ENCODE data around the gene CCDC144A.
"Not testable (repeated sequence)": the region's sequence is repeated elsewhere in the genome, so short reads cannot be mapped to it uniquely, and the experiment has no call there.

Gene CCDC144A, protein sequence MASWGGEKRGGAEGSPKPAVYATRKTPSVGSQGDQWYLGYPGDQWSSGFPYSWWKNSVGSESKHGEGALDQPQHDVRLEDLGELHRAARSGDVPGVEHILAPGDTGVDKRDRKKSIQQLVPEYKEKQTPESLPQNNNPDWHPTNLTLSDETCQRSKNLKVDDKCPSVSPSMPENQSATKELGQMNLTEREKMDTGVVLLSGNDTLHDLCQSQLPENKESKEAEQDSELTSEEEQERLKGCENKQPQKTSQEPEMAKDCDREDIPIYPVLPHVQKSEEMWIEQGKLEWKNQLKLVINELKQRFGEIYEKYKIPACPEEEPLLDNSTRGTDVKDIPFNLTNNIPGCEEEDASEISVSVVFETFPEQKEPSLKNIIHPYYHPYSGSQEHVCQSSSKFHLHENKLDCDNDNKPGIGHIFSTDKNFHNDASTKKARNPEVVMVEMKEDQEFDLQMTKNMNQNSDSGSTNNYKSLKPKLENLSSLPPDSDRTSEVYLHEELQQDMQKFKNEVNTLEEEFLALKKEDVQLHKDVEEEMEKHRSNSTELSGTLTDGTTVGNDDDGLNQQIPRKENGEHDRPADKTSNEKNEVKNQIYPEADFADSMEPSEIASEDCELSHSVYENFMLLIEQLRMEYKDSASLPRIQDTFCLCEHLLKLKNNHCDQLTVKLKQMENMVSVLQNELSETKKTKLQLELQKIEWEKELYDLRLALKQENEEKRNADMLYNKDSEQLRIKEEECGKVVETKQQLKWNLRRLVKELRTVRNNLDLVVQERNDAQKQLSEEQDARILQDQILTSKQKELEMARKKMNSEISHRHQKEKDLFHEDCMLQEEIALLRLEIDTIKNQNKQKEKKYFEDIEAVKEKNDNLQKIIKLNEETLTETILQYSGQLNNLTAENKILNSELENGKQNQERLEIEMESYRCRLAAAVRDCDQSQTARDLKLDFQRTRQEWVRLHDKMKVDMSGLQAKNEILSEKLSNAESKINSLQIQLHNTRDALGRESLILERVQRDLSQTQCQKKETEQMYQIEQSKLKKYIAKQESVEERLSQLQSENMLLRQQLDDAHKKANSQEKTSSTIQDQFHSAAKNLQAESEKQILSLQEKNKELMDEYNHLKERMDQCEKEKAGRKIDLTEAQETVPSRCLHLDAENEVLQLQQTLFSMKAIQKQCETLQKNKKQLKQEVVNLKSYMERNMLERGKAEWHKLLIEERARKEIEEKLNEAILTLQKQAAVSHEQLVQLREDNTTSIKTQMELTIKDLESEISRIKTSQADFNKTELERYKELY (N-terminal part only)

DNA sequence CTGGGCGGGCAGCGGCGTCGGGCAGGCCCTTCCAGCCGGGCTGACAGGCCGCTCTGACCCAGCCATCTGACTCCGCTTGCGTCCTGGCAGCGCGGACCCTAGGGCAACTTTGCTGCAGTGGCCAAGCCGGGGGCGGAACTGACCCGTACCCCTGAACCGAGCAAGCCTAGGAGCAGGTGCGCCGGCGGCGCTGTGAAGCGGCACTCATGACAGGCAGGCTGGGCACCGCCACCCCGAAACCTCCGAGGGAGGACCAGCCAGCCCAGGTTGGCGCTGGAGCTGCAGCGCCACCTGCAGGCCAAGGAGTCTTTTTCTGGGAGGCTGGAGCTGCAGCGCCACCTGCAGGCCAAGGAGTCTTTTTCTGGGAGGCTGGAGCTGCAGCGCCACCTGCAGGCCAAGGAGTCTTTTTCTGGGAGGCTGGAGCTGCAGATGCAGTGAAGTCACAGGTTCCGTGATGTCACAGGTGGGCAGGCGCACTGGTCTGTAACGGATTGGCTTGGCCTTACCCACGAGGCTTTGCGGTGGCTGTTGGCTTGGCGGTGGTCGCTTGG lies at the start of gene CCDC144A:
Gene CCDC144A, plus strand, starts transcription at position 511 of the 551 bp plus-strand sequence. CDS start 160 bp downstream, outside the sequence.
- DNase-seq (ENCODE audit: low read depth) = peak; percentile 21

DNA sequence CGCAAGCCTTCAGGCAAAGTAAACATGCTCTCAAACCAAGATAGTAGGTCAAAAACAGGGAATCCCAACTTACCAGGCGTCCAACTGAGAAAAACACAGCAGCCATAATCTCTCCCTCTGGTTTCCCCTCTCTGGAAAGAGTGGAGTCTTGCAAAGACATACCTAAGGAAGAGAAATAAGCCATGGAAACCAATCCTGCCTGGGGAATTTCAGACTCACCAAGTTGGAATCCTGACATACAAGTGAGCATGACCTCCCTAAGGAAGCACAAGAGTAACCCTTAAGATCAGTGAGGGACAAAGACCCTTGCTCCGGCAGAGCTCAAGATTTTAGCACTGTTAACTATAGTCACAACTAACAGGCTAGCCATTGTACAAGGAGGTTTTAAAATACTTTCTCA lies 40.5 kb upstream of the CCDC144A start:
- no peak for DNase-seq (ENCODE audit: low read depth)

DNA sequence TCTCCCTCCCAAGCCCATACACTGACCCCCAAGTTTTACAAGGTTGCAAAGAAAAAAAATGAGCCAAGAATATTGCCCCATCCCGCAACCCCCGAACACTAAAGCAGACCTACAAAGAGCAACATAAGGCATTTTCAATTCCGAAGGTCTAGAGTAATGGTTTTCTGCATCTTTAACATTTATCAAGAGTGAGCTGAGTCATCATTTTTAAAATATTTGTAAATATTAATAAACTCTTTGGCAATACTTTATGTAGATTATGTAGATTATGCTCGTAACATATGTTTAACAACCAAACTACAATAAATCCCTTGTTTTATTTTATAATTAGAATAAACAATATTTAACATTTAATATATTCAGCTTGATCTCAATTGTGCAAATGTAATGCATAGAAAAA lies 37.8 kb upstream of the CCDC144A start:
- DNase-seq (ENCODE audit: low read depth) = no peak

DNA sequence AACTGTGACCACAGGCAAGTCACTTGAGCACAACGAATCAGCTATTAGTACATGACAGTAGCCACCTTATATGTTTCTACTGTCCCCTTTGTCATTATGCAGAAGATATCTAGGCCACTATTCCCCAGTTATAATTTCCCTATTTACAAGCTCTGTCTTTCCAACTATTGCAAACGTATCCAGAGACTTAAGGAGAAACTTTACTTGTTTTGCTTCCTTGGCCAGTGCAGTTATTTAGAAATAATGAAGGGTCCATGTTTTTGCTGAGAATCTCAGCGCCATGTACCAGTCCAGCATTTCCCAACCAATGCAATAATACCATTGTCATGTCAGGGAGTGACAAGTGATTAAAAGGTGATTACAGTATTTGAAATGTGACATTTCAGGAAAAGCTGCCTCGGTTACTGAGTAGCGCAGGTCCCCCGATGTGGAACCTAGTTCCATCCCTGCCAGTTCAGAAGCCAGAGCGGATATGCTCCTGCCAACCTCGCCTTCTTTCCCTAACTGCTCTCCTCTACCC lies 37.1 kb upstream of the CCDC144A start:
- no peak for DNase-seq (ENCODE audit: low read depth)

DNA sequence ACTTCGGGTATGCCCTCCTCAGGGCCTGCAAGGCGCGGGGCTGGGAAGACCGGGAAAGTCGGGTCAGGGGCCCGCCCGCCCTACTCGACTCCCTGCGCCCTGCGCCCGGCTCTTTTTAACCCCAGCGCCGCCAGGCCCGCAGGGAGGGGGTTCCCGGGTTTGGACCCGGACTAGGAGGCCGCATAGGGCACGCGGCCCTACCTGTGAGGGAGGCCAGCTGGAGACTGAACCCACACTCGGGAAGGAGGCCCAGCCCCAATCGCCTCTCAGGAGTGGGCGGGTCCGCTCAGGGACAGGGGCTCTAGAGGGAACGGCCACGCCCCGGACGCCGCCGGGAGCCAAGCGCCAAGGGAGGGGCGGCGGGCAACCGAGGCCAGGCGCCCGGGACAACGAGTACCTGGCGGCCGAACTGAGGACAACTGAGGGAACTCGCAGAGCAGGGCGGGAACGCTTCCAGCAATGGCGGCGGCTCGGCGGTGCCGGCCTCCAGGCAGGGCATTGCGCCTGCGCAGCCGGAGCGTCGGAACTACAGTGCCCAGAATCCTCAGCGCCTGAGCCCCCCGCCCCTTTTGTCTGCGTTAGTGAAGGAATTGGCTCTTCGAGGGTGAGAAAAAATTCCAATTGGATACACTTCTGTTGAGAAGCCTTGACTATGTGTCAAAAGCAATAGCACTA lies 36.5 kb upstream of the CCDC144A start, which contains the start of gene ZNF624:
Gene ZNF624, minus strand, starts transcription at position 484 of the 675 bp plus-strand sequence.
- DNase-seq (ENCODE audit: low read depth) = peak; percentile 79

DNA sequence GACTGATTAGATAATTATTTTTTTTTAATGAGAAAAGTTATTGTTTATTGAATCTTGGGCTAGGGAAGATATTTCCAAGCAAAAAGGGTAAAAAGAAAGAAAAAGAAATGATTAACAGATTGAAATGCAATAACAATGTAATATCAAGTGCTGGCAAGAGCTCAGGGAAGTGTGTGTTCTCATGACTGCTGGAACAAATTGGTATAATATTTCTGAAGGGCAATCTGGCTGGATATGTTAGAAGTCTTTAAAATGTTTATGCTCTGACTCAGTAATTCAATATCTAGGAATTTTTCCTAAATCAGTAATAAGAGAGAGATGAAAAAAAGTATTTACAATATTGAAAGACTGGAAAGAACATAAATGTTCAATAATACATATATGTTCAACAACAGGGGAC lies 28.8 kb upstream of the CCDC144A start:
- DNase-seq (ENCODE audit: low read depth) = no peak

DNA sequence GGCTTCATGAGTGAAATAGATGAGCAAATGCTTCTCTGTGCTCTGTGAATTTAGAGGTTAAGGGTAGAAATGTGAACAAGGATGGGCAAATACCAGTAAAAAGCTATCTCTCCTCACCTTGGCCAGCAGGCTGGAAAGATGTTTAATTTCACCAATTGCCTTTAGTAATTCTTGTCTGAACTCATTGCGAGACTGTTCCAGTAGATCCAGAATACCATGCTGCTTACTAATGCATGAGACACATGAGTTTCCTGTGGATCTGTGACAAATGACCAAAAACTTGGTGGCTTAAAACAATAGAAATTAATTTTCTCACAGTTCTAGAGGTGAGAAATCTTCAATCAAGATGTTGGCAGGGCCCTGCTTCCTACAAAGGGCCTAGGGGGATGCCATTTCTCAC lies 27.1 kb upstream of the CCDC144A start:
- DNase-seq (ENCODE audit: low read depth) = no peak

DNA sequence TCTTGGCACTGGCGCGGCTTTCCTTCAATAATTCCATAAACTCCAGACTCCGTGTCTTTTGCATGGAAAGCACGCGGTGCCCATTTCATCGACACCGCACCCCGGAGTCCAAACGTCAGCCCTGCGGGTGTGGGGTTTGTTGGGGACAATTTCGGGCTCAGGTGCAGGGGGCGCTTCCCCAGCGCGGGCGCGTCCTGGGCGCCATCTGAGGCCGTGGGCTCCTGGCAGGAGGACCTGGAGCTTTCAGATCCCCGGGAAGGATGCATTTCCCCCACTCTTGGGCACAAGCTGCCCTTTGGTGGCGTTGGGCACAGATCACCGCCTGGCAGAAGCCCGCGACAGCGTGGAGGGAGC lies 23.5 kb upstream of the CCDC144A start:
- not testable (repeated sequence) for DNase-seq (ENCODE audit: low read depth)

DNA sequence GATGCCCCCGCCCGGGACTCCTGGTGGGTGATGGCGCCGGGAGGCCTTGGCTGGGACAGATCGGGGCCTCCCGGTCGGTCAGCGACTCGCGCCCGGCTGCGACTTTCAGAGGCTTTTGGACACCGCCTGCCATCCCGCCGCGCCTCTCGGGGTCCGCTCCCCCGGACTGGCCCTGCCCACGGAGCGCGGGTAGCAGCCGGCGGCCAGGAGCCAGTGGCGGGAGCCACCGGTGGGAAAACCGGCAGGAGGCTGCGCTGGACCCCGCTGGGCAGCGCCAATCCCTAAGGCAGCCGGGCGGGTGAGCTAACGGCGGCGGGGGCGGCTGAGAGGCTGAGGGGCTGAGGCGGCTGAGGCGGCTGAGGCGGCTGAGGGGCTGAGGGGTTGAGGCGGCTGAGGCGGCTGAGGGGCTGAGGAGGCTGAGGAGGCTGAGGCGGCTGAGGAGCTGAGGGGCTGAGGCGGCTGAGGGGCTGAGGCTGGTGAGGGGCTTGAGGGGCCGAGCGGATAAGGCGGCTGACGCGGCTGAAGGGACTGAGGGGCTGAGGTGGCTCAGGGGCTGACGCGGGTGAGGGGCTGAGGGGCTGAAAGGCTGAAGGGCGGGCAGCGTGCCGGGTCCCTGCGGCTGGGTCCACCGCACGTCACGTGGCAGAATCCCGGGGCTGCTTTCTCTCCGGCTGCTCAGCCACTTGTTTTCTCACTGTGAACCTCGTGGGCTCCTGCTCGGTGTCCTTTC lies 23.0 kb upstream of the CCDC144A start:
- DNase-seq (ENCODE audit: low read depth) = not testable (repeated sequence)

DNA sequence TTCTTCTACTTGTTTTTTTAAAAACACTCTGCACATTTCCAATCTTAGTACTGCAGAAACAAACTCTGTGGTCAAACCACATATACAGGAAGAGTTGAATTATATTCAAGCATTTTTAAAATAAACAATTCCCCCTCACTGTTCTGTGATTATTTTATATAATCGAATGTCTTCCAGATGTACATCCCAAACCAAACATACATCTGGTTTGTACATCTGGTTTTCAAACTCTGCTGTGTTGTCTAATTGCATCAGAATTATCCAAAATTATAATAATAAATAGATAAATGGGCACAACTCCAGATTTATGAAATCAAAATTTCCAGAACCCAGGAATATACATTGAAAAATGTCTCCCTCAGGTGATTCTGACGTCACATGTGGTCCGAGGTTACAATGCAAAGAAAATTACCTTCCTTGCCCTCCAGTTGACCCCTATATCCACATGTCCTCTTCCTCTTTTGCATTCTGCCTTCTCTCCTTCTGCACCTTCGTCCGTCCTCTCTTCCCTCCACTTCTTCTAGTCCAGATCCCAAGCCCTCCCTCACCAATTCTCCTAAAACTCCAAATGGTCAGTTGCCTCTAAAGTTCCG lies 13.3 kb upstream of the CCDC144A start:
- DNase-seq (ENCODE audit: low read depth) = no peak

DNA sequence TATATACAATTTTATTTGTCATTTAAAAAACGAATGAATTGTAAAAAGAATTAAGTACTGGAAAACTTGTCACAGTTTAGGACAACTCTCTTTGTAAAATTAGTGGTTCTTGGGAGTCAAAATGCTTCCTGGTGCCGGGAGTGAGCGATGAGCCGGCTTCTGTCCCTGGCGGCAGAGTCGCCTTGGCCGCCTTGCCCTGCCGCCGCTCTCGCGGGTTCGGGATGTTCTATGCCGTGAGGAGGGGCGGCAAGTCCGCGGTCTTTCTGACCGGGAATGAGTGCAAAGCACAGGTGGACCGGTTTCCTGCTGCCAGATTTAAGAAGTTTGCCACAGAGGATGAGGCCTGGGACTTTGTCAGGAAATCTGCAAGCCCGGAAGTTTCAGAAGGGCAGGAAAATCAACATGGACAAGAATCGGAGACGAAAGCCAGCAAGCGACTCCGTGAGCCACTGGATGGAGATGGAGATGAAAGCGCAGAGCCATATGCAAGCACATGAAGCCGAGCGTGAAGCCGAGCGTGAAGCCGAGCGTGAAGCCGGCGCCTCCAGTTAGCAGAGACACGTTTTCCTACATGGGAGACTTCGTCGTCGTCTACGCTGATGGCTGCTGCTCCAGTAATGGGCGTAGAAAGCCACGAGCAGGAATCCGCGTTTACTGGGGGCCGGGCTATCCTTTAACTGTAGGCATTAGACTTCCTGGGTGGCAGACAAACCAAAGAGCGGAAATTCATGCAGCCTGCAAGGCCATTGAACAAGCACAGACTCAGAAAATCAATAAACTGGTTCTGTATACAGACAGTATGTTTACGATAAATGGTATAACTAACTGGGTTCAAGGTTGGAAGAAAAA lies 6.5 kb upstream of the CCDC144A start:
- DNase-seq (ENCODE audit: low read depth) = not testable (repeated sequence)

DNA sequence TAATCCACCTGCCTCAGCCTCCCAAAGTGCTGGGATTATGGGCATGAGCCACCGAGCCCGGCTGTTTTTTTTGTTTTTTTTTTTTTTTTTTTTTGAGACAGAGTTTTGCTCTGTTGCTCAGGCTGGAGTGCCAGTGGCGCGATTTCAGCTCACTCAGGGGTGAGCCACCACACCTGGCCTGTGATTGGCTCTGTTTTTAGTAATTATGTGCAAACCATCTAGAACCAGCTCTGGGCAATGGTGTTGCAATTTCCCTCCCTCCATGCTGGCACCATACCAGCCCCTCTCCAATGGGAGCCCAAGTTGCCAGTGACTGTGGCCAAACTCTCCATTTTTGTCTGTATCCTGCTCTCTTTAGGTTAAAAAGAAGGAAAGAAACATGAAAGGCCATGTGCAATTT lies 4.0 kb upstream of the CCDC144A start:
- DNase-seq (ENCODE audit: low read depth) = not testable (repeated sequence)

DNA sequence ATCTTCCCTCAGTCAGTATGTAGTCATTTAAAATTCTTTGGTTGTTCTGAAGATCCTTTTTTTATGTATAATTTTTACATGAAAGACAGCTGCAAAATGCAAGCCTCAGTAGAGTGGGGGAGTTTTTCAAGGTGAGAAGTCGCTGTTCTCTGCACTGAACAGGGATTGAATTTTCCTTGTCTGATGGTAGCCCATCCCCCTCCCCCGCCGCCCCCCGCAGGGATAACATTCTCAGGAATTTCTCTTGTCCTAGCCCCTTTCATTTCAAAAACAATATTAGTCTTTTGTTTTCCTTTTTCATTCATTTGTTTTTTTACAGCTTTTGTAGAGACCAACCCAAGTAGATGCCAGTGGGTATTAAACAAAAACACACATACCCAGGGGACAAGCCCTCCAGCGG lies 2.9 kb upstream of the CCDC144A start:
- DNase-seq (ENCODE audit: low read depth) = not testable (repeated sequence)

DNA sequence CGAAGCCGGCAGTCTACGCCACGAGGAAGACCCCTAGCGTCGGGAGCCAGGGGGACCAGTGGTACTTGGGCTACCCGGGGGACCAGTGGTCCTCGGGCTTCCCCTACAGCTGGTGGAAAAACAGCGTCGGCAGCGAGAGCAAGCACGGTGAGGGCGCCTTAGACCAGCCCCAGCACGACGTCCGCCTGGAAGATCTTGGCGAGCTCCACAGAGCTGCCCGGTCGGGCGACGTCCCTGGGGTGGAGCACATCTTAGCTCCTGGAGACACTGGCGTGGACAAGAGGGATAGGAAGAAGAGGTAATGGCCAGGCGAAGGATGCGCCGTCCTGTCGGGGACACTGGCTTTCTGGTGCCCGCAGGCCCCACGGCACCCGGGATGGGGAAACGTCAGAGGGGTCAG lies 406 bp downstream of the CCDC144A start:
- DNase-seq (ENCODE audit: low read depth) = not testable (repeated sequence)

DNA sequence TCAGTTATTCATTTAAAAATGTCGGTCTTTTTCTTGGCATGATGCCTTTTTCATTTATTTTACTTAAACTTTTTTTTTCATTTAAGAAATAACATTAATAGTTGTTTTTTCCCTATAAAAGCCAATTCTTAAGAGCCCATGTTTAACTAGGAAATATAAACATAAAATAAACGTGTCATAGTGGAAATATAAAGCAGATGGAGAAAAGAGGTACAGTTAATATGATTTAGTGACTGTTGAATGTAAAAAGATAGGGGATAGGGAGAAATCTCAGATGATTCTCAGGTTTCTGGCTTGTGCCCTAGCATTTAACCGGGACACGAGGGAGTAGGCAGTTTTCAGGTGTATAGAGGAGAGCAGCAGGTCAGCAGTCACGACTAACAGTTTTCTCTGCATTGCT lies 7.6 kb downstream of the CCDC144A start:
- not testable (repeated sequence) for DNase-seq (ENCODE audit: low read depth)

DNA sequence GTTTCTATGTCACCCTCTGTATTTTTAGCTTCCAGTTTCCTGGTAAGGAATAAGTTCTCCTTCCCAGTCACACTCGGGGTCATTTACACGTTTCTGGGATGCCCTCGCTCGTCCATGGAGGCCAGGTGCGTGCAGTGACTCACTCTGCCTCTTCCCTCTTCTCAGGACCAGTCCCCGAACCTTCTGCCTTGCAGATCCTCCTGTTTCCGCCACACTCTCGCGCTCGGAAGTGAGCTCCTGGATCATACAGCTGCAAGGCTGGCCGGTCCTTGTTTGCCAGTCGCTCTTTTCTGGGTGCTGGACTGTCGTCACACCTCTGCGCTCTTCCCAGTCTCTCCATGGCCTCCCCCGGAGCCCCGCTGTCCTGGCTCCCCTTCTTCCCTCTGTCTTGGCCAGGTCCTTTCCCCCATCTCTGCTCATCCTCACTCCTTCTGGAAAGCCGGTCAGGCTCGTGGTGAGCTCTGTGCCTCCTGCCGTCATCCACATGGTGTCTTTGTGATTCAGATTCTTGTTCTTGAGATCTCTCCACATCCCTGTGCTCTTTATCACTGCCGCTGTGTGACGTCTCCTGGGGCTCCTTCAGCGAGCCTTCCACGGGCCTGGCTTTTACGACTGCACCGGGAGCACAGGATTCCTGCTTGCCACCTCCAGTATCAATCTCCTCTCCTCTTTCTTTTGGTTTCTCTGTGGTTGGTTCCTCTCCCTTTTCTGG lies 55.6 kb downstream of the CCDC144A start:
- not testable (repeated sequence) for DNase-seq (ENCODE audit: low read depth)

DNA sequence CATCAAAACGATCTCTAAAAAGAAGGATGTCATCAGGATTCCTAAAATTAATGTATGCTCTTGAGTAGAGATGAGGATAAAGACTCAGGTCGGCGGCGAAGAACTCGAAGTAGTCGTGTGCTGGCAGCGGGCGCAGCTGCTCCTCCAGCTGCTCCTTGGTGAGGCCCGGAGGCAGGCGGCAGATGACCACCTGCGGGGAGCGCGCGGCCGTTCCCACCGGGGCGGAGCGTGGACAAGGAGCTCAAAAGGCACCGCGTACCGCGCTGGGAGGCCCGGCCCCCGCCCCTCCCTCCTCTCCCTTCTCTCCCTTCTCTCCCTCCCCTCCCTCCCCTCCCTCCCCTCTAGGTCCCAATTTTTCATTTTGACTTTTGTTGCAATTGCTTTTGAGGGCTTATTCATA lies 56.5 kb downstream of the CCDC144A start:
- DNase-seq (ENCODE audit: low read depth) = not testable (repeated sequence)

DNA sequence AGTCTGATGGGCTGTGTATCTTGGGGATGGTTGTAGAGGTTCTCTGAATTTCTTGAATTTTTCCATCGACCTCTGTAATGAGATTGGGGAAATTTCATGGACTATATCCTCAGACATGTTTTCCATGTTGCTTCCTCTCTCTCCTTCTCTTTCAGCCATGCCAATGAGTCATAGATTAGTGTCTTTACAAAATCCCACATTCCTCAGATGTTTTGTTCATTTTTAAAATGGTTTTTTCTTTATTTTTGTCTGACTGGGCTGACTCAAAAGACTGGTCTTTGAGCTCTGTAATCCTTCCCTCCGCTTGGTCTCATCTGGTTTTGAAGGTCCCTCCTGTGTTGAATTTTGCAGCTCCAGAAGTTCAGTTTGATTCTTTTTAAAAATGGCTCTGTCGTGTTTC lies 60.5 kb downstream of the CCDC144A start:
- DNase-seq (ENCODE audit: low read depth) = not testable (repeated sequence)
